Heart left ventricle (tissue), 13 donors: ENCODE data around the gene C14orf132.

Source experiments
- CTCF ChIP-seq, 12 donors: fragments of 200-600 bp; sonication (generic) in 4 of 12; IDR thresholded peaks; one replicate each; pipeline versions ENCODE4 v1.5.0 to v1.8.0; 2018 to 2022; ENCODE audit warnings: antibody characterized with exemption in 12 of 12, mild to moderate bottlenecking in 5 of 12
- POLR2A ChIP-seq, 2 donors: fragments of 450-650 bp; IDR thresholded peaks; one replicate each; pipeline ENCODE4 v1.6.1; 2017; ENCODE audit warnings: antibody characterized with exemption in 2 of 2, mild to moderate bottlenecking in 2 of 2, moderate library complexity in 2 of 2
- donor health status: ischemic (EF 13 %, LVEDD 7.1; RV severe dilation, severe dysfunction).
- donor health status: DM: no; HTN: yes; CAD: no.
- donor health status: DM: no; HTN: no; CAD: no.
- donor health status: ischemic (EF 25% LVEDD 6.9; RV normal size, moderate dysfunction).
- donor health status: ischemic (EF 25% LVEDD 5.7; RV mildly dilated, moderate dysfunction).
- donor health status: ischemic (EF 35%, LVEDD 5.7; RV mildly dilated, moderate dysfunction).
- donor health status: nonischemic (EF 11% LVEDD 7.7; RV severe dilation, severe dysfunction).
- donor health status: DM: yes; HTN: yes; CAD: no.
- donor health status: PGD.
- donor health status: ischemic (EF 29% LVEDD 5.4; RV normal size, mild dysfunction).
- donor health status: nonischemic (EF 23%, LVEDD 6.1; RV moderate dilation, normal function).

GRCh38 chr14:96081767-96082400, 42.7 kb downstream of the C14orf132 start:
- TF ChIP-seq CTCF (IDR thresholded peaks at IDR 0.05) (no peak), POLR2A (IDR thresholded peaks at IDR 0.05) (no peak)
